ENCODE results near the gene TTC24. TPM values are rescaled to one million over a fixed set of nuclear protein-coding genes. Genes with fewer than 3 reads are reported as not detected.

TTC24 gene
- total and polyA plus RNA-seq, 8 donors: not detected

GRCh38 chr1:156622581-156623297, 43.2 kb downstream of the TTC24 start:
- ATAC-seq (no peak), DNase-seq (no peak), FAIRE-seq (no peak)
- 64 to 74% methylated on average over 6 of the region's 6 CpGs for WGBS, 2 donors
- Histone ChIP-seq H3K27me3 (peaks cover 0 to 32% (median 6%) of the 10 kb centered on the region in 4 donors), H3K9me3 (no peaks in the 10 kb centered on the region), H3K4me1 (peaks cover 4 to 14% (median 5%) of the 10 kb centered on the region in 3 donors), H3K27ac (no peak overlapping the region), H3K36me3 (no peaks in the 10 kb centered on the region), H3K4me3 (no peak overlapping the region)
- intact Hi-C loops (cut with DNase I): loop anchor here in 1 of 3 donors (5.0 kb wide), 1 partner anchor 35 kb away; no protein-coding TSS in a partner anchor
- TF ChIP-seq, protein P1, sequence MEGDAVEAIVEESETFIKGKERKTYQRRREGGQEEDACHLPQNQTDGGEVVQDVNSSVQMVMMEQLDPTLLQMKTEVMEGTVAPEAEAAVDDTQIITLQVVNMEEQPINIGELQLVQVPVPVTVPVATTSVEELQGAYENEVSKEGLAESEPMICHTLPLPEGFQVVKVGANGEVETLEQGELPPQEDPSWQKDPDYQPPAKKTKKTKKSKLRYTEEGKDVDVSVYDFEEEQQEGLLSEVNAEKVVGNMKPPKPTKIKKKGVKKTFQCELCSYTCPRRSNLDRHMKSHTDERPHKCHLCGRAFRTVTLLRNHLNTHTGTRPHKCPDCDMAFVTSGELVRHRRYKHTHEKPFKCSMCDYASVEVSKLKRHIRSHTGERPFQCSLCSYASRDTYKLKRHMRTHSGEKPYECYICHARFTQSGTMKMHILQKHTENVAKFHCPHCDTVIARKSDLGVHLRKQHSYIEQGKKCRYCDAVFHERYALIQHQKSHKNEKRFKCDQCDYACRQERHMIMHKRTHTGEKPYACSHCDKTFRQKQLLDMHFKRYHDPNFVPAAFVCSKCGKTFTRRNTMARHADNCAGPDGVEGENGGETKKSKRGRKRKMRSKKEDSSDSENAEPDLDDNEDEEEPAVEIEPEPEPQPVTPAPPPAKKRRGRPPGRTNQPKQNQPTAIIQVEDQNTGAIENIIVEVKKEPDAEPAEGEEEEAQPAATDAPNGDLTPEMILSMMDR (IDR thresholded peaks at IDR 0.05): no peak

DNA sequence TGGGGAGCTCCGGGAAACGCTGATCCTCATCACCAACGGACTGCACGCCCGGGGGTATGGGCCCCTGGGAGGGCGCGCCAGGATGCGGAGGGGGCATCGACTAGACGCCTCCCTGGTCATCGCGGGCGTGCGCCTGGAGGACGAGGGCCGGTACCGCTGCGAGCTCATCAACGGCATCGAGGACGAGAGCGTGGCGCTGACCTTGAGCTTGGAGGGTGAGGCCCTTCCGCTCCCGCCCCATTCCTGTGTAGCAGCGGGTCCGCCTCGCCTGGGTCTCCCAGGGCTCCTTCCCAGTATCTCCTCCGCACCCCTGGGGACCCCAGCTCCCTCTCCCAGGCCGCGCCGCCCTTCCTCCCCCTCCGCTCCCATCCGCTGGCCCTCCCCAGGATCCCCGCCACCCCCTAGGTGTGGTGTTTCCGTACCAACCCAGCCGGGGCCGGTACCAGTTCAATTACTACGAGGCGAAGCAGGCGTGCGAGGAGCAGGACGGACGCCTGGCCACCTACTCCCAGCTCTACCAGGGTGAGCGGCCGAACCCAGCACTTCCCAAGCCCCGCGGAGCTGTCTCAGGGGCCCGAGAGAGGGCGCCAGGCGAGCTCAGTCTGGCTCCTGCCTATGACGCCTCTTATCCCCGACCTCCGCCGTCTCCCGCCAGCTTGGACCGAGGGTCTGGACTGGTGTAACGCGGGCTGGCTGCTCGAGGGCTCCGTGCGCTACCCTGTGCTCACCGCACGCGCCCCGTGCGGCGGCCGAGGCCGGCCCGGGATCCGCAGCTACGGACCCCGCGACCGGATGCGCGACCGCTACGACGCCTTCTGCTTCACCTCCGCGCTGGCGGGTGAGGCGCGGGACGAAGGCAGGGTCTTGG, 44.7 kb downstream of the TTC24 start:
- WGBS, 2 donors: 2 to 3% methylated on average over 60 to 87 of the region's 87 CpGs
- Histone ChIP-seq H3K36me3 (no peaks in the 10 kb centered on the region), H3K27ac (no peak overlapping the region), H3K4me1 (peaks cover 4 to 14% (median 5%) of the 10 kb centered on the region in 3 donors), H3K4me3 (peak overlapping the region in 3 of 4 donors; percentile 3 to 45 (median 13)), H3K27me3 (peaks cover 0 to 32% (median 6%) of the 10 kb centered on the region in 4 donors), H3K9me3 (no peaks in the 10 kb centered on the region)
- intact Hi-C loops (cut with DNase I): loop anchor here in 2 of 3 donors (2.0 to 5.0 kb wide), 2 partner anchors 33 to 35 kb away; no protein-coding TSS in a partner anchor
- peak; percentile 51 to 79 (median 74) for ATAC-seq
- peak in 4 of 6 donors; percentile 34 to 81 (median 66) for DNase-seq
- FAIRE-seq: no peak
- TF ChIP-seq, protein P1 (IDR thresholded peaks at IDR 0.05): no peak

GRCh38 chr1:156624814-156625435, 45.4 kb downstream of the TTC24 start:
- TF ChIP-seq, protein P1 (IDR thresholded peaks at IDR 0.05): no peak
- FAIRE-seq (no peak), DNase-seq (peak in 2 of 6 donors; percentile 60 to 70), ATAC-seq (peak in 2 of 4 donors; percentile 7 to 8)
- Histone ChIP-seq H3K9me3 (no peaks in the 10 kb centered on the region), H3K4me3 (peak overlapping the region in 2 of 4 donors; percentile 13 to 45), H3K27me3 (peaks cover 0 to 32% (median 6%) of the 10 kb centered on the region in 4 donors), H3K4me1 (peaks cover 4 to 14% (median 5%) of the 10 kb centered on the region in 3 donors), H3K27ac (no peak overlapping the region), H3K36me3 (no peaks in the 10 kb centered on the region)
- intact Hi-C loops (cut with DNase I): loop anchor here in 2 of 3 donors (2.0 to 5.0 kb wide), 3 partner anchors 32 to 248 kb away; no protein-coding TSS in a partner anchor
- 2 to 3% methylated on average over 44 to 54 of the region's 55 CpGs for WGBS, 2 donors

DNA sequence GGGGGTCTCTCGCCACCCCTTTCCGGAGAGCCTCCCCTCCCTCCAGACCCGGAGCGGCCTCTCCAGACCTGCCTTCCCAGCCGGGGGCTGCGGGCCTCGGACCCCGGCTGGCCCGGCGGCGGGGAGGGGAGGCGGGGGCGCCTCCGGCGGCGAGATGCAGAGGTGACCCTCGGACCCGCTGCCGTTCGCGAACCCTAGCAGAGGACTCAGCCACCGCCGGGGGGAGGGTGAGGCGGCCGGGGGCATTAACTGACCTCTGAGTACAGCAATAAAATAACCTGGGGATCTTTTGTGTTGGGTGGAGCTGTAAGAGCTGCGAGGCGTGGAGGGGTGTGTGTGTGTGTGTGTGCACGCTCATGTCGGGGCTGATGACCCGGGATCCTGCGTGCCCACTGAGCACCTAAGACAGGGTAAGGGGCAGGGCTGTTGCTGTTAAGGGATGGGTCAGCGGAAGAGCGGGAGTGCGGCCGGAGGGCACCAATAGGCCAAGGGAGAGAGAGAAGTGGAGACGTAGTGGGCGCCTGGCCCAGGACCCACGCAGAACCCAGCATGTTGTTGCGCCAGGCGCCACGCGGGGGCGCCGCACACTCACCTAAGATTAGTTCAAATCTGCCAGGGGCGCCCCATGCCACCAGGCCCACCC, 46.0 kb downstream of the TTC24 start:
- no peak overlapping the region for H3K27ac ChIP-seq
- no peaks in the 10 kb centered on the region for H3K36me3 ChIP-seq
- H3K4me1 ChIP-seq: peaks cover 4 to 14% (median 5%) of the 10 kb centered on the region in 3 donors
- H3K4me3 ChIP-seq: peak overlapping the region in 1 of 4 donors; percentile 45
- ATAC-seq: peak in 3 of 4 donors; percentile 73 to 78 (median 74)
- no peaks in the 10 kb centered on the region for H3K9me3 ChIP-seq
- FAIRE-seq: no peak
- TF ChIP-seq, protein P1 (IDR thresholded peaks at IDR 0.05): peak; percentile 50 to 75 (median 68)
- peak in 5 of 6 donors; percentile 21 to 88 (median 70) for DNase-seq
- peaks cover 0 to 32% (median 6%) of the 10 kb centered on the region in 4 donors for H3K27me3 ChIP-seq
- intact Hi-C loops (cut with DNase I): loop anchor here in 1 of 3 donors (2.0 to 5.0 kb wide), 2 partner anchors 33 to 248 kb away; no protein-coding TSS in a partner anchor
- WGBS, 2 donors: 3% methylated on average over 42 to 45 of the region's 45 CpGs

Data from pancreas (tissue), 10 donors.